ENCODE measurements around the gene PLEKHN1. TPM values are rescaled to one million over a fixed set of nuclear protein-coding genes. Genes with fewer than 3 reads are reported as not detected.
A peak's percentile ranks its signal among the peaks of the same experiment; 100 is the strongest.

PLEKHN1 gene
- total and polyA plus RNA-seq, 8 donors: 0.11 to 5.1 (median 0.55) TPM

- Histone ChIP-seq H3K4me3 (peak overlapping the region; percentile 51 to 75), H3K9me3 (no peaks in the 10 kb centered on the region), H3K27ac (peak overlapping the region; percentile 85 to 89), H3K4me1 (peaks cover 12 to 49% of the 10 kb centered on the region in 2 donors), H3K36me3 (no peaks in the 10 kb centered on the region), H3K27me3 (peaks cover 0 to 37% of the 10 kb centered on the region in 2 donors)
- ATAC-seq (peak; percentile 85), DNase-seq (peak; percentile 80 to 93 (median 86))
- intact Hi-C loops (cut with DNase I): no loop called here
- peak; percentile 32 to 63 for TF ChIP-seq CTCF (IDR thresholded peaks at IDR 0.05)
Observed at GRCh38 chr1:1019122-1019999, 53.1 kb downstream of the PLEKHN1 start.

GRCh38 chr1:1020000-1020404 is 53.7 kb downstream of the PLEKHN1 start, which contains the start of gene AGRN:
Gene AGRN, plus strand, starts transcription at chr1:1020120. Its CDS starts 53 bp downstream, at chr1:1020173.
- Histone ChIP-seq H3K36me3 (no peaks in the 10 kb centered on the region), H3K4me1 (peaks cover 13 to 48% of the 10 kb centered on the region in 2 donors), H3K27me3 (peaks cover 0 to 37% of the 10 kb centered on the region in 2 donors), H3K27ac (peak within 1 kb of the TSS; percentile 85 to 89), H3K9me3 (no peaks in the 10 kb centered on the region), H3K4me3 (peak within 1 kb of the TSS; percentile 51 to 75)
- intact Hi-C loops (cut with DNase I): no loop called here
- DNase-seq: peak in 1 of 4 donors; percentile 90
- TF ChIP-seq CTCF (IDR thresholded peaks at IDR 0.05): no peak
- ATAC-seq: peak; percentile 15

GRCh38 chr1:1020415-1021009 is 54.2 kb downstream of the PLEKHN1 start:
- DNase-seq: no peak
- intact Hi-C loops (cut with DNase I): no loop called here
- Histone ChIP-seq H3K27me3 (peaks cover 0 to 37% of the 10 kb centered on the region in 2 donors), H3K9me3 (no peaks in the 10 kb centered on the region), H3K4me3 (peak overlapping the region; percentile 51 to 75), H3K27ac (peak overlapping the region; percentile 19 to 41), H3K4me1 (peaks cover 13 to 48% of the 10 kb centered on the region in 2 donors), H3K36me3 (no peaks in the 10 kb centered on the region)
- peak; percentile 11 for ATAC-seq
- TF ChIP-seq CTCF (IDR thresholded peaks at IDR 0.05): no peak

- intact Hi-C loops (cut with DNase I): no loop called here
- Histone ChIP-seq H3K36me3 (no peaks in the 10 kb centered on the region), H3K27me3 (peaks cover 0 to 37% of the 10 kb centered on the region in 2 donors), H3K9me3 (no peaks in the 10 kb centered on the region), H3K4me1 (peaks cover 13 to 50% of the 10 kb centered on the region in 2 donors), H3K4me3 (peak overlapping the region; percentile 51 to 75), H3K27ac (peak overlapping the region in 1 of 2 donors; percentile 19)
- ATAC-seq: peak; percentile 47
- peak; percentile 56 to 91 (median 84) for DNase-seq
- TF ChIP-seq CTCF (IDR thresholded peaks at IDR 0.05): no peak
Observed at GRCh38 chr1:1021010-1021919, 55.0 kb downstream of the PLEKHN1 start.

Measured in left lung (tissue), 10 donors.